Measurements from ENCODE around the gene PRM3.

The PRM3 gene

DNA sequence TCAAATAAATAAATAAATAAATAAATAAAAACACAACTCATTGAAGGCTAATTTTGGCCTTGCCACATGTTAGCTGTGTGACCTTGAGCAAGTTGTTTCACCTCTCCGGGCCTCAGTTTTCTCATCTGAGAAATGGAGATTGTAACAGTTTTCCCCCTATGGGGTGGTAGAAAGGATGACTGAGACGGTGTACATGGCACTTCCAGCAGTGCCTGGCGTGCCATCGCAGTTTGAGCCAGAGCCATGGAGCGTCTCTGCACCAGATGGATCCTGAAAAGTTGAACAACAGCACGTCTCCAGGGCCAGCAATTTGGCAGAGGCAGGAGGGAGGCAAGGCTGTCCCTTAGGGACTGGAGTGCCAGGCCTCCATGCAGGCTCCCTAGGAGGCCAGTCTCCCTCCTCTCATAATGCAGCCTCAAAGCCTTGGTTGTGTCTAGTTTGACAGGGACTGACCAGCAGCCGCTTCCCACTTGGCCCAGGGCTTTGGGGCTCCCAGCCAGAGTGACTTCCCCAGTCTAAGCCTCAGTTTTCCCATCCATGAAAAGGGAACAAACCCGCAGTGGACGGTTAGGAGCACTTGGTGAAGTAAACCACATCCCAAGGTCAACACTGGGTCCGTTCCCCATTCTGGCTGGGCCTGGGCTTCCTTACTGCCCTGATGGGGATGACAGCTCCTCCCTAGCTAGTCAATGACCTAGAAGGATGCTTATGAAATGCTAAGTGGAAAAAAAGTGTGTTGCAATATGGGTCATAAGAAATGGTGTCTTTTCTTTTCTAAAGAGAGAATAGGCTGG, 36.8 kb downstream of the PRM3 start:
- TF ChIP-seq, protein P1, sequence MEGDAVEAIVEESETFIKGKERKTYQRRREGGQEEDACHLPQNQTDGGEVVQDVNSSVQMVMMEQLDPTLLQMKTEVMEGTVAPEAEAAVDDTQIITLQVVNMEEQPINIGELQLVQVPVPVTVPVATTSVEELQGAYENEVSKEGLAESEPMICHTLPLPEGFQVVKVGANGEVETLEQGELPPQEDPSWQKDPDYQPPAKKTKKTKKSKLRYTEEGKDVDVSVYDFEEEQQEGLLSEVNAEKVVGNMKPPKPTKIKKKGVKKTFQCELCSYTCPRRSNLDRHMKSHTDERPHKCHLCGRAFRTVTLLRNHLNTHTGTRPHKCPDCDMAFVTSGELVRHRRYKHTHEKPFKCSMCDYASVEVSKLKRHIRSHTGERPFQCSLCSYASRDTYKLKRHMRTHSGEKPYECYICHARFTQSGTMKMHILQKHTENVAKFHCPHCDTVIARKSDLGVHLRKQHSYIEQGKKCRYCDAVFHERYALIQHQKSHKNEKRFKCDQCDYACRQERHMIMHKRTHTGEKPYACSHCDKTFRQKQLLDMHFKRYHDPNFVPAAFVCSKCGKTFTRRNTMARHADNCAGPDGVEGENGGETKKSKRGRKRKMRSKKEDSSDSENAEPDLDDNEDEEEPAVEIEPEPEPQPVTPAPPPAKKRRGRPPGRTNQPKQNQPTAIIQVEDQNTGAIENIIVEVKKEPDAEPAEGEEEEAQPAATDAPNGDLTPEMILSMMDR (IDR thresholded peaks at IDR 0.05): no peak
- no peak for TF ChIP-seq ZFX (IDR thresholded peaks at IDR 0.05; ENCODE audit: borderline replicate concordance)
- no peak overlapping the region for H3K27ac ChIP-seq

DNA sequence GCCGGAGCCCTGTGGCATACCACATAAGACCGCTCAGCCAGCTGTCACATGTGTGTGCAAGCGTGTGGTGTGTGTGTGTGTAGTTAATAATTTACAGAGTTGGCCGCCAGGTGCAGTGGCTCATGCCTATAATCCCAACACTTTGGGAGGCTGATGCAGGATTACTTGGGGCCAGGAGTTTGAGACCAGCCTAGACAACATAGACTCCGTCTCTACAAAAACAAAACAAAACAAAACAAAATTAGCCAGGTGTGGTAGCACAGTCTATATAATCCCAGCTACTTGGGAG, 37.8 kb downstream of the PRM3 start:
- TF ChIP-seq, protein P1 (IDR thresholded peaks at IDR 0.05): no peak
- no peak for TF ChIP-seq ZFX (IDR thresholded peaks at IDR 0.05; ENCODE audit: borderline replicate concordance)
- H3K27ac ChIP-seq: no peak overlapping the region

DNA sequence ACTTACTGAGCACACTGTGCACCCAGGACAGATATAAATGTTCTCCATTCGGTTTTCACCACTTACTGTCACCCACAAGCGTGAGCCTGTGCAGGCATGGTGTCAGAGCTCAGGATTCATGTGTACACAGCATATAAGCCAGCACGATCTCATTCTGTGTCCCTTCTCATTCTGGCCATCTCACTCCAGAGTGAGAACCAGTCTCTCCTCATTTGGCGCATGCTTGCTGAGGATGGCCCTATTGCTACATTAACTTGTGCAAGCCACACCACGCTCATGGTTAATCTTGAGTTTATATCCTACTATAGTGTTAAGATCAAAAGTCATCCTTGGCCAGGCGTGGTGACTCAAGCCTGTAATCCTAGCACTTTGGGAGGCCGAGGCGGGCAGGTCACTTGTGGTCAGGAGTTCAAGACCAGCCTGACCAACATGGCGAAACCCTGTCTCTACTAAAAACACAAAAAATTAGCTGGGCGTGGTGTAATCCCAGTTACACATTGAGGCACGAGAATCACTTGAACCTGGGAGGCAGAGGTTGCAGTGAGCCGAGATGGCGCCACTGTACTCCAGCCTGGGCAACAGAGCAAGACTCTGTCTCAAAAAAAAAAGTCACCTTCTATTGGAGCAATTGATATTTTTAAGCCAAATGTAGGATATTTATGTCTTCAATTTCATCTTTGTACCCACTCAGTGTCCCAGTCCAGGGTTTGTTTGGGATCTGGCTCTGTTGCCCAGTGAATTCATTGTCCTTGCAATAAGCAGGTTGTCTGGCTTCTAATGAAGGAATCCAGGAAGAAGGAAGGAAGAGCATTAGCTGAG, 38.3 kb downstream of the PRM3 start:
- no peak for TF ChIP-seq ZFX (IDR thresholded peaks at IDR 0.05; ENCODE audit: borderline replicate concordance)
- TF ChIP-seq, protein P1 (IDR thresholded peaks at IDR 0.05): no peak
- H3K27ac ChIP-seq: no peak overlapping the region

DNA sequence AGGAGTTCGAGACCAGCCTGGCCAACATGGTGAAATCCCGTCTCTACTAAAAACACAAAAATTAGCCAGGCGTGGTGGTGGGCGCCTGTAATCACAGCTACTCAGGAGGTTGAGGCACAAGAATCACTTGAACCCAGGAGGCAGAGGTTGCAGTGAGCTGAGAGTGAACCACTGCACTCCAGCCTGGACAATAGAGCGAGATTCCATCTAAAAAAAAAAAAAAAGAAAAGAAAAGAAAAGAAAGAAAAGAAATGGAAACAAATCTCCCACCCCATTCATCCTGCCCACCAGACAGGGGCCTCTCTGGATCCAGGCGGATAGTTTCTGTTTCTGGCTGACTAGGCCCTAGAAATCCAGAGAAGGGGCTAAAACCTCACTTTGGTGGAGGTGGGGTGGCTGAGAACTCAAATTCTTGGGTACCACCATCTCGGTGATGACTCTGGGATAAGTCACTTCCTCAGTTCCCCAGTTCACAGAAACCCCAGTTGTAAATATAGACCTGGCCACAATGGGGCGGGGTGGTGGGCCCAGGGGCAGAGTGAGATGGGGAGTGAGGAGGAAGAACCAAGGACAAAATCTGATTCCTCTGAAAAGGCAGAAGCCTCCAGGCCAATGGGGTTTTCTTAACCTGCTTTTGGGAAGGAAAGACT, 39.6 kb downstream of the PRM3 start:
- no peak for TF ChIP-seq ZFX (IDR thresholded peaks at IDR 0.05; ENCODE audit: borderline replicate concordance)
- TF ChIP-seq, protein P1 (IDR thresholded peaks at IDR 0.05): no peak

DNA sequence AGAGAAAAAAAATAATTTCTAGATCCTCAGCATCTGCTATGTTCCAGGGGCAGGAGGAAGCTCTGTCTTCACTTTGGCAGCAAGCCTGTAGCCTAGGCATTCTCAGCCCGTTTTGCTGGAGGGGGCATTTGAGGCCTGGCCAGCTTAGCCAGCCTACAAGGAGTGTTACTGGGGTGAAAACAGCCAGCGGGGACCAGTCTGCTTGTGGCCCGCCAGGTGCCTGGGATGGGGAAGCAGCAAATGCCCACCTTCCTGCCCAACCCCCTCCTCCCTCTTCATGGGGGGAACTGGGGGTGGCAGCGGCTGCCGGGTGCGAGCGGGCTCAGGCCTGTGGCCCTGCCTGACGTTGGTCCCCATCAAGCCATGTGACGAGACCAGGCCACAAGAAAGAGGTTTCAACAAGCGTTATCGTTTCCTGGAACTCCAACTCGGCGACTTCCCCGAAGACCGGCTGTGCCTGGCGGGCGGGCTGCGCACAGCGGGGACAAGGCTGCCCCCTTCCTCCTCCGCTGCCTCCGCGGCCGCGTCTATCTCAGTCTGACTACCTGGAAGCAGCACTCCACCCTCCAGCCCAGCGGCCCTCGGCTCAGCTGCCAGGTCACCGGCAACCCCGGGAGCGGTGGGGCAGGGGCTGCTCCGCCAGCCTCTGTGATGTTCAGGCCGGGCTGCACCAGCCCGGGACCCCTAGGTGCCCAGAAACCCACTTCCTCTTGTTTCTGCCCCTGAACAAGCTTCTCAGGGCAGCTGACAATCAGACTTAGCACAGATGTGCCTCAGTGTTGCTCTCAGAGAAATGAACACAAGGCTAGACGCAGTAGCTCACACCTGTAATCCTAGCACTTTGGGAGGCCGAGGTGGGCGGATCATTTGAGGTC, 40.3 kb downstream of the PRM3 start:
- TF ChIP-seq ZFX (IDR thresholded peaks at IDR 0.05; ENCODE audit: borderline replicate concordance): no peak
- TF ChIP-seq, protein P1 (IDR thresholded peaks at IDR 0.05): no peak
- H3K27ac ChIP-seq: no peak overlapping the region

More for the DNA sequence above, 39.6 kb downstream of the PRM3 start:
- H3K27ac ChIP-seq: no peak overlapping the region

DNA sequence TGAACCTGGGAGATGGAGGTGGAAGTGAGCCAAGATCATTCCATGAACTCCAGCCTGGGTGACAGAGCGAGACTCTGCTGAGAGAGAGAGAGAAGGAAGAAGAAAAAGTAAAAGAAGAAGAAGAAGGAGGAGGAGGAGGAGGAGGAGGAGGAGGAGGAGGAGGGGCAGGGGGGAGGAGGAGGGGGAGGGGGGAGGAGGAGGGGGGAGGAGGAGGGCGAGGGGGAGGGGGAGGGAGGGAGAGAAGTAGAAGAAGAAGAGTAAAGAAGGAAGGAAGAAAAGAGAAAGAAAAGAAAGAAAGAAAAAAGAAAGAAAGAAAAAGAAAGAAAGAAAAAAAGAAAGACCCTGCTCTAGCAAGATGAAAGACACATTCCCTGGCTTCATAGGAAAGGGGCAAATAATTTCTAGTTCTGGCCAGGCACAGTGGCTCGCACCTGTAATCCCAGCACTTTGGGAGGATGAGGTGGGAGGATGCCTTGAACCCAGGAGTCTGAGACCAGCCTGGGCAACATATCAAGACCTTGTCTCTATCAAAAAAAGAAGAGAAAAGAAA, 41.1 kb downstream of the PRM3 start:
- TF ChIP-seq, protein P1 (IDR thresholded peaks at IDR 0.05): no peak
- no peak for TF ChIP-seq ZFX (IDR thresholded peaks at IDR 0.05; ENCODE audit: borderline replicate concordance)
- H3K27ac ChIP-seq: no peak overlapping the region

Data from 22Rv1 (cell line).